GM21737 (cell line): ENCODE data around the gene DPH3.

Experiments used
- ATAC-seq: cut with Tn5 transposase; IDR thresholded peaks from one replicate; pipeline ENCODE4 v1.9.1; 2021; ENCODE audit warnings: mild to moderate bottlenecking, moderate library complexity; ENCODE audit not compliant: unreplicated experiment

DPH3 gene

DNA sequence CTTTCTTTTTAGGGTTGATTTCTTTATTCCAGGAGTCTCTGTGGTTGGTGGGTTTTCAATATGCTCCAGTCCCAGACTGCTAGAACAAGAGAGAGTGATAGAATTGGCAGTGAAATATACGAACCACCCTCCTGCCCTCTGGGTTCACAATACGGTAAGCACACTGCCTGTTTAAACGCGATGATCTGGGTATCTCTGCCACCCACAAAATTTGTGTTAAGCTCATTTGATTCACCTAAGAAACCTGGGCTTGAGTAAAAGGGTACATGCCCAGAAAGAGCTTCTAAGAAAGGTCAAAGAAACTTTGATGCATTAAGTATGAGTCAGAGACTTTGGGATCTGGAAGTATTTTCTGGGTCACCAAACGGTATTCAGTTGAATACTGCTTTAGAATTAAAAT, 30.1 kb upstream of the DPH3 start:
- no peak for ATAC-seq

DNA sequence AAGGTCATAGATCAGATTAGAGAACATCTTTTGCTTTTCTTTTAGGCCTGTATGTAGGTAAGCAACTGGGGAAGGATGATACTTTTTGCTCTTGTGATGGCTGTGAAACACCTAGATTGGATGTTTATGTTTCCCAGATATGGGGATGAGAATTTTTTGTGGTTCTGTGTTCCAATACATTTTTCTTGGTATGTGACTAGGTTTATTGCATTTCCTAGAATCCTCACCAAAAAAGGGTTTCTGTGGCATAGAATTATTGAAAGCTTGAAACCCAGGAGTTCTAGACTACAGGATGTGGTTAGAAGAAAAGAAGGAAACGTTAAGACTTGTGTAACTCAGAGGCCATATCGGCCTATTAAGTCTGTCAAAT, 26.1 kb upstream of the DPH3 start:
- ATAC-seq = no peak

DNA sequence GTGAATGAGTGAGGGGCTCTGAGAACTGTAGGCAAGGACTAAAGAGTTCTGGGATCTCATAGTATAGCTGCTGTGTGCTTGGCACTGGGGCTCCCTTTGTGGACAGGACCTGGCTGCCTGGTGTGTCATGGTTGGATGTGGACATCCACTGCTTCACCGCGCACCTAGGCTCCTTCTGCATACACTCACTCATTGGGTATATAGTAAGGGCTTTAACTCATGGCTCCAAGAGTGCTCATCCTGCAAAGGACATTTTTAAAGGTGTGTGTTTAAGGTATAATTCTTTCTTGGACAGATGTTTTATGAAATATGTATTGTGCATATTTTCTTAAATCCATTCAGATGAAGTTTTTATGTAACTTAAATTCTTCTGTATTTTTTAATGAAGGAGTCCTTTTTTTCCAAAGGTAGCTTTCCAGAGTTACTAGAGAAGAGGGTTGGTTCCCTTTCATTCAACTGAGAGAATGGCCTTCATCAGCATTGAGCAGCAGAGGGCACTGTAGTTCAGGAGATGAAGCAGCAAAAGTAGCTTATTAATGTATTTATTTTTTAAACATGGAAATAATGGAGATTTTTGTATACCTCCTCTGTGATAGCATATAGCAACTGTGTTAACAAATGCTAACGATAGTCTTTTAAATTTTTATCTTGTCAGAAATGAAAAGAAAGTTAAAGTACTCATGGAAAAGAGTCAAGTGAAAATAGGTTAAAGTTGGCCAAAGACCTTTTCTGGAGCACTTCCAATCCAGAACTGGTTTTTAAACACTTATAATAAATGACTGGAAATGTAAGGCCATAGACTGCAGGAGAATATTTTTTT, 25.5 kb upstream of the DPH3 start:
- peak; percentile 41 for ATAC-seq

DNA sequence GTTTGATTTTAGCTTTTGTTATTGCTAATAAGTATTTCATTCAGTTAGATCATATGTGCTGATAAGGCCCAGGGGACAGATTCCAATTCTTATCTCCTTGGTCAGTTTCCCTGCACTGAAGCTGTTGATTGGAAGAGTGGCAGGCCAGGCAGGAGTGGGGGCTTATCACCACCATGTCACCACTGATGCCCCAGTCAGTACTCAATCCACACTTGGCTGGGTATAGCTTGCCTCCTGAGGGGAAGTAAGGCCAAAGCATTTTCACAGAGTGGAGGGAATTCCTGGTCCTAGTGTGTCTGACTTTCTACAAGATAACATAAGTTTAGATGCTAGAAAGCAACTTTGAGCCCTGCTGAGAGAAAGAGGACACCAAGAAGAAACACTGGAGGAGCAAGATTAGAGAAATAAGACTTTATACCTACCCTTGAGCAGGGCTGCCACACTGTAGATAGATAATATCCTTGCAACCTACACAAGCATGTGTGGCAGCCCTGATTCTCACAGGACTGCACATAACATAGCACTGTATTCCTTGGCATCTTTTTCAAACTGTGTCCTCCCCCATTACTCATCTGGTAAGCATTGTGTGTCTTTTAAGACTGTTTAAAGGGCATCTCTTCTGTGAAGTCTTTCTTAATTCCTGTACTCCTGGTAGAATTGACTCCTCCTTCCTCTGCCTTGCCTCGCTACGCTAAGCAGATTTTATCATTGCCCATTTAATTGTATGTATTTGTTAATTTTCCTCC, 24.6 kb upstream of the DPH3 start:
- no peak for ATAC-seq

DNA sequence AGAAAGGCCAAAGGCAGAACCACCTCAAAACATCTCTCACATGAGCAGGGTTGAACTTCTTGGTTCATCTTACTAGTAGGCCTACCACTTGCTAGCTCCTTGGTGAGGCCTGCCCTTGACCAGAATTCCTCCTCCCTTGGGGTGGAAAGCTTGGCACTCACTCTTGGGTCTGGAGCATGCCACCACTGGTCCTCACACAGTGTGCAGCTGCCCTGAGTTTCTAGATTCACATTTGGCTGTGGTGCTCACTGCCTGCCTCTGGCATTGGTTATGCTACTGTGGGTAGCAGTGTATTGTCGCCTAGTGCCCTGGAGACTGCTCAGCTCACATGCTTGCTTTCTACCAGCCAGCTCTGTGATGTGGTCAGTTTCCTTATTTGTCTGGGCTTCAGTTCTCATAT, 23.9 kb upstream of the DPH3 start:
- ATAC-seq = no peak

DNA sequence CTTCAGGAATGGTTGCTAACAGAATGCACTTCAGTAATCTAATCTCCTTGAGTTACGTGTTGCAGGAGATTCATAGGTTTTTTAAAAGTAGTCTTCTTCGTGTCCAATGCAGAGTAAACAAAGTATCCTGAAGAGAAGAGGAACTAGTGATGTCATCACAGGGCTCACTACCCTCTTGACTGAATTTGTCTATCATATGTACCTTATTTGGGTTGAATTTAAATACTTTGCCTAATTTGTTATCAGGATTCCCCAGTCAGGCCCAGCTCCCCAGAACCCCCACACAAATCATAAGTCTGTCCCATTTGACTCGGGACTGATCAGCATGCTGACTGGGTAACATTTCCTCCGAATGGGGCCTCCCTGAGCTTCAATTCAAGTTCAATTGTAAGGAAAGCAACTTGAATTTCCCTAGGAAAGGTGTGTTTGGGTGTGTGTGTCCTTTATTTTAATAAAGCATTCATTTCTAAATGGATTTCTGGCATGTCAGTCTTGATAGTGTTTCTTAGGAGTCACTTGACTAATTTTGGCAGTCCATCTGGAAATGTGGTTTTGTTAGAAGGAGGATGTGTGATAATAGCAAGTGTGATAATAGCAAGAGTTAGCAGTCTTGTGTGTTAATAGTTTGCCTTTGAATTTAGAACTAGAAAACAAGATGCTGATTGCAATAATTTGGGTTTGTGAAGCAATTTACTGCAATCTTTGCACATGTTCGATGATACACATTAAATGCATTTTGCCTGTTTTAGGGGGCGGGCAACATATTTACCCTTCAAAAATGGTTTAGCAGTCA, 22.2 kb upstream of the DPH3 start:
- no peak for ATAC-seq

DNA sequence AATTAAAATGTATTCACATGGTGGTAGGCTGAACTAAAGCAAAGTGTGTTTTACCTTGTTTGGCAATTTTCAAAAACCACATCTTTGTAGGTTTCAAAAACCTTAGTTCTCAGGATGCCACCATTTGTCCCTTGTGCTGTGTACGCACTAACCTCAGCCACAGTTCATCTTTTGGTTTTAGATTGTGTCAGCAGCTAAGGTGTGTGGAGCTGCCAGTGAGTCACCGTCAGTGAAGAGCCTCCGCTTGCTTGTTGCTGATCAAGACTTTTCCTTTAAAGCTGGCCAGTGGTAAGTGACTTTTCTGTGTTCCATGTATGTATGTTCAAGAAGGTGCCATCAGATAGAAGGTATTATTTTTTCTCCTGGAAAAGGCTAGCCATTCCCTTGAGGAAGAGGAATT, 21.4 kb upstream of the DPH3 start:
- ATAC-seq = peak; percentile 64

DNA sequence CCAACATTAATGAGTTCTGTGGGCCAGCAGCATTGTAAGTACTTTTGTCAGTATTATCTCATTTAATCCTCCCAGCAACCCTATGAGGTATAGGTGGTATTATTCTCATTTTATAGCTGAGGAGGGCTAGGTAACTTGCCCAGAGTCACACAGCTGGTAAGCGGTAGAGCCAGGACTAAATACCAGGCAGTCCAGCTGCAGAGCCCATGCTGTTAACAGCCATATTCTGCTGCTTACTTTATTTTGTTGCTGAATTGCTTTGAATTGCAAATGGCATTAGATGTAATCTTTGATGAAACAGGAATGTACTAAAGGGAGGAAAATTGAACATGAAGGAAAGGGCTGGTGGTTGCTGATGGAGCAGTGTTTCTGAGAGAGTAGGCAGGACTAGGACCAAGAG, 19.9 kb upstream of the DPH3 start:
- ATAC-seq = no peak

DNA sequence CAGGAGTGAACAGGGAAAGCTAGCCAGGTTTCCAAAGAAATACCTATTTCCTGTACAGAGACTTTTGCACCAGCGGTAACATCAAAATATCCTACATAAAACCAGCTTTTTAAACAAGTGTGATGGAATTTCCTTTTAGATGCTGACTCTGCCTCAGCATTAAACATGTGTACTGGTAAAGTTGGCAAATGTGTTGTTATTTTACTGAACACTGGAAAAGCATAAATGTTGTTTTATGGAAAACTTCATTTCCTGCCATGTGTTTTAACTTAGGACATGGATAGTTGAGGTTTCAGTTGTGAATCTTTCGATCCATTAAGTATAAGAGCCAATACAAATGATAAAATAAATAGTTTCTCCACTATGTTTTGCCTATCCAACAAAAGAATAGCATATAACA, 15.9 kb upstream of the DPH3 start:
- ATAC-seq = no peak

DNA sequence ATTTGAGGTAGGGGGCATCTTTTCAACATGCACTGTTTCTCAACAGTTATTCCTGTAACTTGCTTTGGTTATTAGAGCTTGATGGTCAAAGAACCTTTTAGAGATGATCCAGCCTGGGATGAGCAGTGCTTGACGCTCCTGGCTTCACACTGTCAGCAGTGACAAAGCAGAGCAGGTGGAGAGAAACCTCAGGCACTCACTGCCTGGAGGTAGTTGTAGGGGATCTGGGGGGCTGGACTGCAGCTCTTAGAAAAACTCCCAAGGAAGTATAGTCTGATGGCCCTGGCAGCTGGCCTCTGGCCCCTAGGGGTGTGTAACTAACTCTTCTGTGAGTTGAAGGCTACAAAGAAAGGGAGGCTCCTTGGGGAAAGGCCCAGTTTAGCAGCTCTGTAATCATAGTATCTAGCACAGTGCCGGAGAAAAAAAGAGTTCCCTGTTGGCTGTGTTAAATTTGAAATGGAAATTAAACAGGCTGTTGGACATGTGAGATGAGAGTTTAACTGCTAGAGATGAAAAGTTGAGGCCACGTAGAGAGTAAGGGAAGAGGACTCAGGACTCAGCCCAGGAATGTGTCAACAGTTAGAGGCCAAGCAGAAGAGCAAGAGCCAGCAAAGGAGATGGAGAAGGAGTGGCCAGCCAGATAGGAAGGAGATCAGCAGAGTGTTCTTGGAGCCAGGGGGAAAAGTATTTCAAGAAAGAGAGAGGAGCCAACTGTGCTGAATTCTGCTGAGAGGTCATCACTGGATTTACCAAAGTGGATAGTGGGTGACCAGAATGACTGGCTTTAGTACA, 14.5 kb upstream of the DPH3 start:
- no peak for ATAC-seq

DNA sequence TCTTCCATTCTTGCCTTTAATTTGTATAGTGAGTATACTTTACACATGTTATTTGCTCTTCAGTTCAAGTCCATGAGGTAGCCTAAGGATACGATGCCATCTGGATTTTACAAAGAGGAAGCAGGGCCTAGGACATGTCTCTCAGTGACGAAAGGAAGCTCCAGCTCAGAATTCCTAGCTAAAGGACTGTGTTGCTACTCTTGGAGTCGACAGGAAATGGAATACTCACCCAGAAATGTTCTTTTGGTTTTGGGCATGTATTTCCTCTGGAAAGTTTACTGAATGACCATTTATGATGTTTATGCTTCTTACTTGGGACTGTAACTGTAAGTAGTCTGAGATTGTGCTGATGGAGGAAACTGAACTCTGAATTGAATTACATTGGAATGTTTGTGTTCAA, 12.7 kb upstream of the DPH3 start:
- ATAC-seq = no peak

DNA sequence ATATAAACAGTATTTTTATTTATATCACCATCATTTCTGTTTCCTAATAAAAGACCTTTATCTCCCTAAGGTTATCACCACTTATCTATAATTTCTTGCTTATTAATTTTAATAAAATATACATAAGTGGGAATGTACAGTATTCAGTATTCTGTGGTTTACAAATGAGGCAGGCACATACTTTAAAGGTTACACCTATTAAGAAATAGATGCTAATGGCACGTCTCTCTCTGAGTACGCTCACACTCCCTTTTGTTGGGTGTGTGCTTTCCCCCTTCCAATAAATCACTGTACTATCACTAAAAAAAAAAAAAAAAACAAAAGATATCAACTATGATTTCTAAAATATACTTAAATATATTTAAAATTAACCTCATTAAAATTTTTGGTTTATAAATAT, 9.1 kb upstream of the DPH3 start:
- no peak for ATAC-seq

DNA sequence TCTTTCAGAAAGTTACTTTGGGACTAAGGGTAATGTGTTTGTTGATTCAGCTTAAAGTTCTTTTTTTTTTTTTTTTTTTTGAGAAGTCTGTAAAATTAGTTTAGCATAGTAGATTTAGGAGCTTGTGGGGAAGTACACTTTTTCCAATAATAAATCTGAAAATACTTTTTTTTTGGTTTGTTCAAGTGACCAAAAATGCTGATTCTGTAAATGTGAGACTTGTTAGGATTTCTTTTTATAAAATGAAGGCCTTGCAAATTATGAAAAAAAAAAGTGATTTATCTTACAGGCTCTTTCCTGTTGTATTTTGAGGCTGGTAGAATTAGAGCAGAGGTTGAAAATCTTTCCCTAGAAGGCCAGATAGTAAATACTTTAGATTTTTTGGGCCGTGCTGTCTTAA, 7.8 kb upstream of the DPH3 start:
- ATAC-seq = no peak

DNA sequence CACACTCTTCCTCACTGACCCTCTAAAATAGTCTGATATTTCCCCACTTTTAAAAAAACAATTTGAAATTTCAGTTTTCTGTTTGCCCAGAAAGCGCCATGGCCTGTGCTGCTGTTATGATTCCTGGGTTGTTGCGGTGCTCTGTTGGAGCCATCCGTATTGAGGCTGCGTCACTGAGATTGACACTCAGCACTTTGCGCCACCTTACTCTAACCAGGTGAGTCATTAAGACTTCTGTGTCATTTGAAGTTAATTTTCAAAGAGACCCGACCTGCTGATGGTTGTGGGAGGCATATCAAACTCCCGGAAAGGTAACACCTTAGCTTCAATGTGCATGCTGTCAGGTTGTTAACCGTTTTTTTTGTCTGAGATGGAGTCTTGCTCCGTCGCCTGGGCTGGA, 6.1 kb upstream of the DPH3 start:
- no peak for ATAC-seq

DNA sequence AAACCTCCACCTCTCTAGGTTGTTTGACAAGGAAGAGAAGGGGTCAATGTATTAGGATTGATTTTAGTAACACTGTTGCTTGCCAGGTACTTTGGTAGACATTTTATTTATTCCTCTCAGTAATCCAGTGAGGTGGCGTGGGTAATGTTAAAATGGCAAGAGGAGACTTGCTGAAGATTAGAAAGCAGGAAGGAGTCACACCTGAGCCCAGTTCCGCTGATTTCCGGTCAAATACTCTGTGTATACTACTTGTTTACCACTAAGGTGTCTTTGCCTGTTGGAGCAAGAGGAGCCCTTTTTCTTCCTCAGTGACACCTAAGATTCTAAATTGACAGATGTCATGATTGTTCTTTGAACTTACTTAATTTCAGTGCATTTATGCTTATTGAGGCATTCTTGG, 2.0 kb upstream of the DPH3 start:
- no peak for ATAC-seq

DNA sequence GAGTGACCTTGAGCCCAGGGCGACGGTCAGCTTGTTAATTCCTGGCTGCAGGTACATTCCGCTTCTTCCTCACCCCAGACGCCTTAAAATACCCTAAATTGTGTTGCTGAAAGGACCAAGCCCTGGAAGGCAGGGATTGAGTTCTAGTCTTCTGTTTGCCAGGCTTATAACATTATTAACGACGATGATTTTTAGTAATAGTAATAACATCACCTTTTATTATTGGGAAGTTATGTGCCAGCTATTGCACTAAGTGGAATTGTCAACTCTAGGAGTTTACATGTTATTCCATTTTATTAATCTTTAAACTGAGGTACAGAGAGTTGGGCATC, 678 bp upstream of the DPH3 start:
- no peak for ATAC-seq

DNA sequence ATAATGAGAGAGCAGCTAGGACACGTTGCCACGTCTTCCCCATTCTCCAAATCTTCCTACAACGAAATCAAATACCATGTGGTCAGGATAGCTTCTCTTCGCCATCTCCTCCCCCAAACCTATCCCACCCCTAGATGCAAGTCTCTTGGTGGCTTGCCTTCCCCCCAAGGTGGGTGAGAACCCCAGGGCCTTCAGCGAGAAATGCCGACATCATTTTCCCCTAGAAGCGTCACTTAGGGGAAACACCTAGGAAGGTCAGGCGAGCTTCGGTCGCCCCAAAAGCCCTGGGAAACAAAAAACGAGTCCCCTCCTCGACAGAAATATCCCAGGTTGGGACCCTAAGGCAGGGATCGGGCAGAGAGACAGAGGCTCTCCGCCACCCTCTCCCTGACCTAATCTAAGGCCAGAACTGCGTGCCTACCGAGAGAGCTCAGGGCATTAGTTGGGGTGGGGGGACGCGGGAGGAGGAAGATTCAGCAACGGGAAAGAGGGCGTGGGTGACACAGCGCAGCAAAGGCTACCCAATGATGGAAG, 502 bp downstream of the DPH3 start:
- no peak for ATAC-seq

DNA sequence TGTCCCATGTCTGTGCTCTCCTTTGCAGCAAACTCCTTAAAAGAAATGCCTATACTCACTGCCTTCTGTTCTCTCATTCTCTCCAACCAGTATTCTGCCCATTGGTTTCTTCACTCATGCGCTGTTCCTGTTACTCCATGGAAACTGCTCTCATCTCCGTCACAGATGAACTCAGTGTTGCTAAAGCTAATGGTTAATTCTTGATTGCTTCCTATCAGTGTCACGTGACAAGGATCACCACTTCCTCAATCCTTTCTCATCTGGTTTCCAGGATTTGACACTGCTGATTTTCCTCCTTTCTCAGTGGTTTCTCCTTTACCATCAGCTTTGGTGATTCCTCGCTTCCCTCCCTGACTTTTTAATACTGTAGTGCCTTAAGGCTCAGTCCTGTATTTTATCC, 2.6 kb downstream of the DPH3 start:
- no peak for ATAC-seq

DNA sequence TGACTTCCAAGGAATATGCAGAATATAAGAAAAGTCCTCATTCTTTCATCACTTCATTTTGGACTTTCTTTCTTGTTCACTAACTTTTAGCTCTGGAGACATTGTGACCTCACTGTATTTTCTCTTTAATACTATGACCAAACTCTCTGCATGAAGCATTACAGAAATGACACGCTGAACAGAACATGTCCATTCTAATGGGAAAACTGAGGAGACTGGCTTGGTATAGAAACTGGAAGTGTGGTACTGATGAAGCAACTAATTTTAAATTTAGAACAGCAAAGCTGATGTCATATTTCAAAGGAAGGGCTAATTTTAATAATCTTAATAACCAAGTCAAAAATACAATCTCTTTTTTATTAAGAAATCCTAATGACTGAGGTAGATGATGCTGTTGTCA, 4.7 kb downstream of the DPH3 start:
- ATAC-seq = no peak

DNA sequence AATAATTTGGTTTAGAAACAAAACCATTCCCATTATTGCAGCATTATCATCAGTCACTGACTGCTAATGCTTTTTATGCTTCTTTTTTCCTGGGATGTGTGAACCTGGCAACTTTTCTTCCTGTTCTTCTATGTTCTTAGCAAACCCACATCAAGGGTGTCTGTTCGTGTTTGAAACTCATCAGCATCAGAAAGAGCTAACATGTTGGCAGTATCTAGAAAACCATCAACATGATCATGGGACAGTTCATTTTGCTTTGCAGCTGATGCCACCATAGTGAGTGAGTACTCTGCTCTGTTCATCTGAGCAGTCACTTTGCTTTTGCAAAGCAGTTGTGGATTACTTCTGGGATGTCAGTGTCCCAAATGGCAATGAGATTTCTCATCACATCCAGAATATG, 5.9 kb downstream of the DPH3 start:
- ATAC-seq = no peak

DNA sequence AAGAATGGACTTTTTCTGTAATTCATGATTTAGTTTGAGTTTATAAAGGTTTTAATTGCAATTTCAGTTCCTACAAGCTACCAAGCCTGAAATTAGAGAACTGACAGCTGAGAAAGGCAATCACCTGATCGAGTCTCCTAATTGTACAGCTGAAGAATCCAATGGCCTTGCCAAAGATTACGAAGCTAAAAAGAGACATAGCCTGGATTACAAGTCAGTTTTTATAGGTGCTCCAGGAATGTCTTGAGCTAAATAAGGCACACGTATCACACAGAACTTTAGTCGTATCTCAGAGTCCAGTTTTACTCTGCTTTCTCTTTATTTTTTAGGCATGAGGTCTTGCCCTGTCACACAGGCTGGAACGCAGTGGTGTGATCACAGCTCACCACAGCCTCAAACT, 6.6 kb downstream of the DPH3 start:
- ATAC-seq = no peak
